ENCODE measurements around the gene PLD1. TPM values are rescaled to one million over a fixed set of nuclear protein-coding genes. Genes with fewer than 3 reads are reported as not detected.
"Not testable (repeated sequence)": the region's sequence is repeated elsewhere in the genome, so short reads cannot be mapped to it uniquely, and the experiment has no call there.

The PLD1 gene
- total and polyA plus RNA-seq, 2 donors = 5.0 to 6.4 TPM

- not testable (repeated sequence) for H3K4me3 ChIP-seq (ENCODE audit: low read length in 2 of 2); DNase-seq (ENCODE audit: low read depth in 6 of 9, low spot score in 9 of 9); H3K27ac ChIP-seq (ENCODE audit: low read depth in 1 of 2, low read length in 1 of 2); H3K4me1 ChIP-seq (ENCODE audit: control insufficient read depth in 2 of 2, insufficient read depth in 2 of 2, low read length in 2 of 2); H3K9me3 ChIP-seq (ENCODE audit: control insufficient read depth in 2 of 2, insufficient read depth in 1 of 2, low read length in 1 of 2); H3K27me3 ChIP-seq (ENCODE audit: control insufficient read depth in 2 of 2, insufficient read depth in 1 of 2, low read length in 1 of 2); H3K36me3 ChIP-seq (ENCODE audit: control insufficient read depth in 2 of 2, insufficient read depth in 2 of 2, low read length in 1 of 2)
- 89% methylated on average over 9 of the region's 9 CpGs for WGBS
Measured at GRCh38 chr3:171692551-171692950, 117.7 kb downstream of the PLD1 start.

- DNase-seq (ENCODE audit: low read depth in 6 of 9, low spot score in 9 of 9) = no peak
- Histone ChIP-seq H3K36me3 (ENCODE audit: control insufficient read depth in 2 of 2, insufficient read depth in 2 of 2, low read length in 1 of 2) (no peaks in the 10 kb centered on the region), H3K27ac (ENCODE audit: low read depth in 1 of 2, low read length in 1 of 2) (no peak overlapping the region), H3K4me3 (ENCODE audit: low read length in 2 of 2) (no peak overlapping the region), H3K9me3 (ENCODE audit: control insufficient read depth in 2 of 2, insufficient read depth in 1 of 2, low read length in 1 of 2) (no peaks in the 10 kb centered on the region), H3K27me3 (ENCODE audit: control insufficient read depth in 2 of 2, insufficient read depth in 1 of 2, low read length in 1 of 2) (no peaks in the 10 kb centered on the region), H3K4me1 (ENCODE audit: control insufficient read depth in 2 of 2, insufficient read depth in 2 of 2, low read length in 2 of 2) (no peaks in the 10 kb centered on the region)
- WGBS = 94% methylated on average over 1 of the region's 1 CpG
Measured at GRCh38 chr3:171691485-171691884, 118.8 kb downstream of the PLD1 start.

GRCh38 chr3:171690281-171690680 lies 120.0 kb downstream of the PLD1 start:
- no peak overlapping the region for H3K4me3 ChIP-seq (ENCODE audit: low read length in 2 of 2)
- no peak for DNase-seq (ENCODE audit: low read depth in 6 of 9, low spot score in 9 of 9)
- H3K36me3 ChIP-seq (ENCODE audit: control insufficient read depth in 2 of 2, insufficient read depth in 2 of 2, low read length in 1 of 2) = no peaks in the 10 kb centered on the region
- H3K9me3 ChIP-seq (ENCODE audit: control insufficient read depth in 2 of 2, insufficient read depth in 1 of 2, low read length in 1 of 2) = no peaks in the 10 kb centered on the region
- H3K27ac ChIP-seq (ENCODE audit: low read depth in 1 of 2, low read length in 1 of 2) = no peak overlapping the region
- H3K4me1 ChIP-seq (ENCODE audit: control insufficient read depth in 2 of 2, insufficient read depth in 2 of 2, low read length in 2 of 2) = no peaks in the 10 kb centered on the region
- no peaks in the 10 kb centered on the region for H3K27me3 ChIP-seq (ENCODE audit: control insufficient read depth in 2 of 2, insufficient read depth in 1 of 2, low read length in 1 of 2)

GRCh38 chr3:171688593-171688992 lies 121.7 kb downstream of the PLD1 start:
- H3K4me3 ChIP-seq (ENCODE audit: low read length in 2 of 2) = no peak overlapping the region
- H3K27me3 ChIP-seq (ENCODE audit: control insufficient read depth in 2 of 2, insufficient read depth in 1 of 2, low read length in 1 of 2) = no peaks in the 10 kb centered on the region
- WGBS = 97% methylated on average over 8 of the region's 8 CpGs
- H3K27ac ChIP-seq (ENCODE audit: low read depth in 1 of 2, low read length in 1 of 2) = no peak overlapping the region
- no peaks in the 10 kb centered on the region for H3K9me3 ChIP-seq (ENCODE audit: control insufficient read depth in 2 of 2, insufficient read depth in 1 of 2, low read length in 1 of 2)
- no peak for DNase-seq (ENCODE audit: low read depth in 6 of 9, low spot score in 9 of 9)
- no peaks in the 10 kb centered on the region for H3K4me1 ChIP-seq (ENCODE audit: control insufficient read depth in 2 of 2, insufficient read depth in 2 of 2, low read length in 2 of 2)
- H3K36me3 ChIP-seq (ENCODE audit: control insufficient read depth in 2 of 2, insufficient read depth in 2 of 2, low read length in 1 of 2) = no peaks in the 10 kb centered on the region

GRCh38 chr3:171688002-171688401 lies 122.3 kb downstream of the PLD1 start:
- Histone ChIP-seq H3K27me3 (ENCODE audit: control insufficient read depth in 2 of 2, insufficient read depth in 1 of 2, low read length in 1 of 2) (no peaks in the 10 kb centered on the region), H3K36me3 (ENCODE audit: control insufficient read depth in 2 of 2, insufficient read depth in 2 of 2, low read length in 1 of 2) (no peaks in the 10 kb centered on the region), H3K4me3 (ENCODE audit: low read length in 2 of 2) (no peak overlapping the region), H3K9me3 (ENCODE audit: control insufficient read depth in 2 of 2, insufficient read depth in 1 of 2, low read length in 1 of 2) (no peaks in the 10 kb centered on the region), H3K4me1 (ENCODE audit: control insufficient read depth in 2 of 2, insufficient read depth in 2 of 2, low read length in 2 of 2) (no peaks in the 10 kb centered on the region), H3K27ac (ENCODE audit: low read depth in 1 of 2, low read length in 1 of 2) (no peak overlapping the region)
- no peak for DNase-seq (ENCODE audit: low read depth in 6 of 9, low spot score in 9 of 9)

GRCh38 chr3:171687581-171687980 lies 122.7 kb downstream of the PLD1 start:
- Histone ChIP-seq H3K27me3 (ENCODE audit: control insufficient read depth in 2 of 2, insufficient read depth in 1 of 2, low read length in 1 of 2) (no peaks in the 10 kb centered on the region), H3K36me3 (ENCODE audit: control insufficient read depth in 2 of 2, insufficient read depth in 2 of 2, low read length in 1 of 2) (no peaks in the 10 kb centered on the region), H3K4me1 (ENCODE audit: control insufficient read depth in 2 of 2, insufficient read depth in 2 of 2, low read length in 2 of 2) (no peaks in the 10 kb centered on the region), H3K9me3 (ENCODE audit: control insufficient read depth in 2 of 2, insufficient read depth in 1 of 2, low read length in 1 of 2) (no peaks in the 10 kb centered on the region), H3K4me3 (ENCODE audit: low read length in 2 of 2) (no peak overlapping the region), H3K27ac (ENCODE audit: low read depth in 1 of 2, low read length in 1 of 2) (no peak overlapping the region)
- DNase-seq (ENCODE audit: low read depth in 6 of 9, low spot score in 9 of 9) = no peak

- no peak for DNase-seq (ENCODE audit: low read depth in 6 of 9, low spot score in 9 of 9)
- 85% methylated on average over 5 of the region's 5 CpGs for WGBS
- Histone ChIP-seq H3K4me1 (ENCODE audit: control insufficient read depth in 2 of 2, insufficient read depth in 2 of 2, low read length in 2 of 2) (no peaks in the 10 kb centered on the region), H3K4me3 (ENCODE audit: low read length in 2 of 2) (no peak overlapping the region), H3K27me3 (ENCODE audit: control insufficient read depth in 2 of 2, insufficient read depth in 1 of 2, low read length in 1 of 2) (no peaks in the 10 kb centered on the region), H3K27ac (ENCODE audit: low read depth in 1 of 2, low read length in 1 of 2) (no peak overlapping the region), H3K9me3 (ENCODE audit: control insufficient read depth in 2 of 2, insufficient read depth in 1 of 2, low read length in 1 of 2) (no peaks in the 10 kb centered on the region), H3K36me3 (ENCODE audit: control insufficient read depth in 2 of 2, insufficient read depth in 2 of 2, low read length in 1 of 2) (no peaks in the 10 kb centered on the region)
Measured at GRCh38 chr3:171687064-171687463, 123.2 kb downstream of the PLD1 start.

- no peak overlapping the region for H3K4me3 ChIP-seq (ENCODE audit: low read length in 2 of 2)
- H3K4me1 ChIP-seq (ENCODE audit: control insufficient read depth in 2 of 2, insufficient read depth in 2 of 2, low read length in 2 of 2) = no peaks in the 10 kb centered on the region
- no peaks in the 10 kb centered on the region for H3K27me3 ChIP-seq (ENCODE audit: control insufficient read depth in 2 of 2, insufficient read depth in 1 of 2, low read length in 1 of 2)
- H3K9me3 ChIP-seq (ENCODE audit: control insufficient read depth in 2 of 2, insufficient read depth in 1 of 2, low read length in 1 of 2) = no peaks in the 10 kb centered on the region
- no peak for DNase-seq (ENCODE audit: low read depth in 6 of 9, low spot score in 9 of 9)
- H3K27ac ChIP-seq (ENCODE audit: low read depth in 1 of 2, low read length in 1 of 2) = no peak overlapping the region
- H3K36me3 ChIP-seq (ENCODE audit: control insufficient read depth in 2 of 2, insufficient read depth in 2 of 2, low read length in 1 of 2) = no peaks in the 10 kb centered on the region
- 95% methylated on average over 6 of the region's 6 CpGs for WGBS
Measured at GRCh38 chr3:171685116-171685895, 125.0 kb downstream of the PLD1 start.

GRCh38 chr3:171684221-171684620 lies 126.1 kb downstream of the PLD1 start:
- Histone ChIP-seq H3K36me3 (ENCODE audit: control insufficient read depth in 2 of 2, insufficient read depth in 2 of 2, low read length in 1 of 2) (no peaks in the 10 kb centered on the region), H3K4me1 (ENCODE audit: control insufficient read depth in 2 of 2, insufficient read depth in 2 of 2, low read length in 2 of 2) (no peaks in the 10 kb centered on the region), H3K4me3 (ENCODE audit: low read length in 2 of 2) (no peak overlapping the region), H3K27ac (ENCODE audit: low read depth in 1 of 2, low read length in 1 of 2) (no peak overlapping the region), H3K27me3 (ENCODE audit: control insufficient read depth in 2 of 2, insufficient read depth in 1 of 2, low read length in 1 of 2) (no peaks in the 10 kb centered on the region), H3K9me3 (ENCODE audit: control insufficient read depth in 2 of 2, insufficient read depth in 1 of 2, low read length in 1 of 2) (no peaks in the 10 kb centered on the region)
- no peak for DNase-seq (ENCODE audit: low read depth in 6 of 9, low spot score in 9 of 9)
- WGBS = over 99% methylated on average over 2 of the region's 2 CpGs
